ENCODE results near the gene IL1RL2.

DNA sequence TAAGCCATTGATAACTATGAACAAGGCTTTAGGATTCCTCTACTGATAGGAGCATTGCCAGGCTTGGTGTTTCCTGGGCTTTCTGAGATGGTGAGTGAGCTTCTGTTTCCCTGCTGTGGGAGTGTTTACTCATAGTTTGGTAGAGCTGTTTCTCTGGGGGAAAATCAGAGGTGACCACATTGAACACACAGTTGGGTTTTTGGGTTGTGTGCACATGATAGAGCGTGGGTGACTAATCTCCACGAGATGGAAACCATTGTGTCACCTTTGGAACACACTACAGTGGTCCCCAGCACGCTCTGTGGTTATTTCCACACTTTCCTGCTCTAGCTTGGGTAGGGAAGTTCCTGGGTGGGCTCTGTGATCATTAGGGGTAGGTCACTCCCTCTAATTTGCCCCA, 38.9 kb upstream of the IL1RL2 start:
- no peak for TF ChIP-seq SUZ12 (IDR thresholded peaks at IDR 0.05; ENCODE audit: extremely low read depth, insufficient read depth, insufficient read length)
- TF ChIP-seq YY1 (IDR thresholded peaks at IDR 0.05; ENCODE audit: insufficient read depth, insufficient read length), result no peak
- no peak for TF ChIP-seq ZNF274 (IDR thresholded peaks at IDR 0.05; ENCODE audit: low read depth, low read length)
